GM19043 (cell line): ENCODE measurements around the gene ZNRF1.

Experiments used
- ATAC-seq: cut with Tn5 transposase; IDR thresholded peaks from one replicate; pipeline ENCODE4 v1.9.1; 2021; ENCODE audit warnings: low read depth; ENCODE audit not compliant: unreplicated experiment

Gene ZNRF1

DNA sequence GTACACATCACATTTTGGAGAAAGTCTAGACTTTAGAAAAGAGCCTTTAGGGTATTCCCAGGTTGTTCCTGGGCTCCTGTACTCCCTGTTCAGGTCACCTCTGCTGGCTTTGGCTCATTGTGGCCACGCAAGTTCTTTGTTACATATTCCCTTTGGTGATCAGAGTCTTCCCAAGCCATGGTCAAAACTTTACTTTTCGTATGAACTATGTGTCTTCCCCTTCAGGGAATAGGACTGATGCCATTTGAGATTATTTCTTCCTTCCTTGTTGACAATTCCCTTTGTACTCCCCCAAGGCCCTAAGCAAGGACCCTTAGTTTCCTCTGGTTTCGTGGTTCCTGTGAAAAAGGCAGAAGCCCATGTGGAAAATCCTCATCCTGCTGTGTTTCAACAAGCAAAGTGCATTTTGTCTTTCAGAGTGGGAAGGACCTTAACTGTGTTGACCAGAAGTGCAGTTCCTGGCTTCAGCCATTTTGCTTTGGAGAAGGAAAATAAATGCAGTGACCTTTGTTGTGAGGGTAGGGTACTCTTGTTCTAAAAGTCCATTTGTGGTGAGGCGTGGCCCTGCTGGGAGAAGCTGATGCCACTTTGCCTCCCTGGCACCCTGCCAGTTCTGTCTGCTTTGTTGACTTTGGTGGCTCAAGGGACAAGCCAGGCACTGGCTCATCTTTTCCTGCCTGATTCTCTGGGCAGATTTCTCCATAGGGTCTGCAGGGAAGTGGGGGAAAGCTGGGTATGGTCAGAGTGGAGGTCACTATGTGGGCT is 55.1 kb downstream of the ZNRF1 start:
- ATAC-seq = no peak

DNA sequence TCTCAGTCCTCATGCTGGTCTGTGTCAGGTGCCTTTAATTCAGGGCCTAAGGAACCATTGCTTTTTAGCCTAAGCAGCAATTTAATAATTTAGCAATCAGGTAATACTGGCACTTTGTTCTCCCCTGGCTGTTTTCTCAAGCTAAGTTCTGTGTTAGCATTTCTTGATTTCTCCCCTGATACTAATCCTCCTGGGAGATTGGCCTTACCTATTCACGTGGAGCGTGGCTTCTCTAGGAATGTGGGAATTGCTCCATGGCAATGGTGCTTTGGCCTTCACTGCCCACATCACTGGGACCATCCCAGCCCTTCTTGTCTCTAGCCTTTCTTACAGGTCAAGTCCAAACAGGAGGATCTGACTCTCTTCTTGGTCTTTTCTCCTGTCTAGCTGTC is 55.7 kb downstream of the ZNRF1 start:
- ATAC-seq = no peak

DNA sequence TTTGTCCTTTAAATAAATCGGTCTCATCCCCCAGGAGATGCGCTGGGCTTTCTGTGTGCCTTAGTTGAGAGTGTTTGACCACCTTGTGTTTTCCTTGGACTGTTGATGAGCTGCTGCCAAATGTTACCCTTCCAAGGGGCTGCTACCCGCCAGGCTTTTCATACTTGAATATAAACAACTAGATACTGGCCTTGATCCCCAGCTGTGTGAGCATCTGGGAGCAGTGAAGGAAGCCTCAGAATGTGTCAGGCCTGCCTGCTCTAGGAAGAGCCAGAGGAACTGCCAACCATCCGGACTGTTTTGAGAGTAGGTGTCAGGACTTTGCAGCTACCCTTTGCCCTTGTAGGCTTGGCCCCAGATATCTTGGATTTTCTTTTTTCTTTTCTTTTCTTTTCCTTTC is 60.0 kb downstream of the ZNRF1 start:
- no peak for ATAC-seq

DNA sequence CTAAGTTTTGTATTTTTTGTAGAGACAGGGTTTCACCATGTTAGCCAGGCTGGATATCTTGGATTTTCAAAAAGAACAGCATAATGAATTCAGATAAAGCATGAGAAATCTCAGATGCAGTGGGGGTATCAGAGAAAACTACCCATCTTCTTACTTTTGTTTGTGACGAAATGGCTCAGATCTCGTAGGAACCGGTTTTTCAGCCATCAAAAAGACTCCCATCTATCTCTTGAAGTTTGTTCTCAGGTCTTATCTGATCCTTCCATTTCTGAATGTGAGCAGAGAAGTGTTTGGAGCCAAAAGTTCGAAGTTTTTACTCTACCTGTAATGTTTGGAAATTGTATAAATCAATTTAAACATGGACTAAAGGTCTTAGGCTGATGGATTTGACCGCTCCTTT is 60.6 kb downstream of the ZNRF1 start:
- ATAC-seq = no peak

DNA sequence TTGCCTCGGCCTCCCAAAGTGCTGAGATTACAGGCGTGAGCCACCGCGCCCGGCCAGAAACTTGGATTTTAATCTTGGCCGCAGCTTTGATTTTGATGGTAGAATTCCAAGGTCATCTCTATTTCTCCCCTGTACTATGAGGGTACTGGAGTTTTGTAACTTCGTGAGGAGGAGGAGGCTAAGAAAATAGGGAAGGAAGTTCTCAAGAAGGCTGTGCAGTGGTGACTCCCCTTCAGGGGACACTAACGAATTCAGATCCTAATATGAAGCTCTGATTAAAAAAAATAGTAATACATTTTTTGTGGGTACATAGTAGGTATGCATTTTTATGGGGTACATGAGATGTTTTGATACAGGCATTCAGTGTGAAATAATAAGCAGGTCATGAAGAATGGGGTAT is 61.9 kb downstream of the ZNRF1 start:
- ATAC-seq = no peak

DNA sequence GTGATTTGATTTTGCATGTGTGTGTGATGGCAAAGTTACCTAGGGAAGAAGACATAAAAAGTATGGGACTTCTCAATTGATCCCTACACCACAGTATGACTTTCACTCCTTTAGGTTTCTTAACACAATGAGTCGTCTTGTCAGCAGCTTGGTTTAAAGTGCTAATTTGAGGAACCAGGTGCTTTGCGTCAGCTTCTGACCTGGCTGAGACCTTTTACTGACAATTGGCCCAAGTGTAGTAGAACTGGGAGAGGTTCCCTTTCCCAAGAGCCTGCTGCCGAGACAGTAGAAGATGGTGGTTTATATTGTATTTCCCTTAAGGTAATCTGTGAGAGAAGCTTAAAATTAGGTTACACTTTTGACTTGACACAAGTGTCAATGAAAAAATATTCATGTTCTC is 62.8 kb downstream of the ZNRF1 start:
- no peak for ATAC-seq

DNA sequence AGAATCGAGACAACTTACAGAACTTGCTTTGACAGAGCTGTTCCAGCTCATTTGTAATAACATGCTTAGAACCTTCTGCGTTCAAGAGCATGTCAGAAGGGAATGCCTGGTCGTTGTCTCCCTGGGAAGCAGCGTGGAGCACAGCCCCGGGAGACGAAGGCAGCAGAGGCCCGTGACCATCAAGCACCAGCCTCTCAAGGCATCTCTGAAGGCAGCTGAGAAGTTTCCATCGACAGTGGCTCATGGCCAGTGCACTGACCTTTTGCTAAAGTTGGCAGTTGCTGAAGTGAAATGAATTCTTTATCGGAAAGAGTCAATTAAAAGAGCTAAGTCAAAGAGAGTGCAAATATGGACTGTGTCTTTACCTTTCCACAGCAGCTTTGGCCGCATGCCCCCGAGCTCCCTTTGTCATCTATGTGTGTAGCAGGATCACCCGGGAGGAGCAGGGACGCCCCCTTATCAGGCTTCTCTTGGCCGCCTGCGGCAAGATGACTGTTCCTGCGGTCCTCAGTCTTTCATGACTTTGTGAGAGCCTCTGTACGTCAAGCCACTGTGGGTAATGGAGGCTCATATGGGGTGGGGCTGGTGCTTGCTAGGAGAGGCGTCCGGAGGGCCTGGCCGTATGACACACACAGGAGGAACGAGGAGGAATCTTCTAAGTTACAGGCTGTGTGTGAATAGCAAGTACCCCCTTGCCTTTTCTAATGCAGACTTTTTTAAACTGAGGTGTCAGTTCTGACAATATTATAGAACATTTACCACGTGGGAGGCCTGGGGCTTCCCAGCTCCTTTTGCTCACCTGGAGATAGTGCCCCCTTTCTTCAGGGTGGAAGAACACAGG is 63.5 kb downstream of the ZNRF1 start:
- ATAC-seq = no peak

DNA sequence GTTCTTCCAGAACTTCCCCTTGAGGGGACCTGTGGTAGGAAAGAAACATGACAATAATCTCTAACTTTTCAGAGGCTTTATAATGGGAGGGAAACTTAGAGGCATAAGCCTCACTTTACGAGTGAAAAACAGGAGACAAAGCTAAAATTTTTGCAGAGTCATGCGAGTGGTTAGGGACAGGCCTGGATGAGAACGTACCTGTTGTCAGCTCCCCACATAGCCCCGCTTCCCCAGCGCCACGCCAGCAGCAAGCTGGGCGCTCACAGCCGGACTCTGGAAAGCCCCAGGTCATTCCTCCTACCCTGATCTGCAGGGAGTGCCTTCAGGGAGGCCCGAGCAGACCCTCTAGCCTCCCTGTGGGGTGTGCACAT is 64.1 kb downstream of the ZNRF1 start:
- no peak for ATAC-seq

DNA sequence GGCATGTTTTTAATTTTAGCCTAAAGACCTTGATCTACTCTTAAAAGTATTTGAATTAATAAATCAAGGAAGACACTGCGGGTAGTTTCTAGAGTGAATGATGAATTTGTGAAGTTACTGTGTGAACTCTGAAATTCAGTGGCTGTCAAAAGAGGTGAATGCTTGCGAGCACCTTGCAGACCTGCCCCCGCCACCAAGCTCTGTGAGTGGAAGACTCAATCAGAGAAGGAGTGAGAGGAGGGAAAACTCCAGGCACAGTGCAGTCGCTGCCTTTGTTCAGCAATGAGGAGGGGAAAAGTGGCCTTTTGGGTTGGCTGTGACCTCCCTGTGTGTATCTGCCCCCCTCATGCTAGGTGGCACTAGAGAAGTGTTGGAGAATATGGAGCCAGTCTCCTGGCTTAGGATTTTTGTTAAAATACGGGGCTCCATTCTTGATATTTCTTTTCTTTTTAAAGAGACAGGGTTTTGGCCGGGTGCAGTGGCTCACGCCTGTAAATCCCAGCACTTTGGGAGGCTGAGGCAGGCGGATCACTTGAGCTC is 64.8 kb downstream of the ZNRF1 start:
- ATAC-seq = no peak

DNA sequence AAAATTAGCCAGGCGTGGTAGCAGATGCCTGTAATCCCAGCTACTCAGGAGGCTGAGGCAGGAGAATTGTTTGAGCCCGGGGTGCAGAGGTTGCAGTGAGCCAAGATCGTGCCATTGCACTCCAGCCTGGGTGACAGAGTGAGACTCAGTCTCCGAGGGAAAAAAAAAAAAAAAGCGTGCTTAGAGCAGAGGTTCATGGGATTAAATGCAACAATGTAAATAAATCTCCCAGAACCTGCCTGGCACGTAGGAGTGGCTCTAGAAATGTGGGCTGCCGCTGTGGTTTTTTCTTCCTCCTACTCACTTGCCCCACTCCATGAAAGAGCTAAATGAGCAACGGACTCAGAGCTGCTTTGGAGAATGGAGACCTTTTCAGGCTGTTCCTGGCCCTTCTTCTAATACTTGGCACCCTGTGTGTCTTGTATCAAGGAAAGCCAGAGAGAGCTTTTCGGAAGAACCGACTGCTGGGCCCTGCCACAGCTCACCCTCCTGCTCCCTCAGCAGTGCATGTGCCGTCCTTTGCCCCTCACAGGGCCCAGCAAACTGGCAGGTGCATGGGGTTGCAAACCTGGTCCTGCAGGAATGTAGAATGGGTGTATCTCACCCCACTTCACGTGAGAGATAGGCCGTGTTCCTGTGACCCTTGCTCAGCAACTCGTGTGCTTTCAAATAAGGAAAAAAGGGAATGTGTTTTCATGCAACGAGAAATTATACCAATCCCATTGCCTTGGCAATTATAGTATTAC is 65.8 kb downstream of the ZNRF1 start:
- ATAC-seq = no peak

DNA sequence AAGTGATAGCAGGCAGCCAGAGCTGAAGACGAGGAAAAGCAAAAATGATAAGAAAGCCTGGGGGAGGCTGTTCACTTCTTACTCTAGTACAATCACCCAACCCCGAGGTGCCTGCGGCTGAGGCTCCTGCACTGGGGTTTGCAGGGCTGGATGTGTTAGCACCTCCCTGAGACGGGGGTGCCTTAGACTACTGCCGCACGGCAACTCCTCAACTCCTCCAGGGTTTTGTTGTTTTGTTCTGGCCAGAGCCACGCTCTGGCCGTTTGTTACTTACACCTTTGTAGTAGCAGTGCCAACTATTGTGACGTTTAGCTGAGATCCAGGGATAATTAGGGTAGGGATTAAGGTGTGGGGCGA is 66.3 kb downstream of the ZNRF1 start:
- no peak for ATAC-seq

DNA sequence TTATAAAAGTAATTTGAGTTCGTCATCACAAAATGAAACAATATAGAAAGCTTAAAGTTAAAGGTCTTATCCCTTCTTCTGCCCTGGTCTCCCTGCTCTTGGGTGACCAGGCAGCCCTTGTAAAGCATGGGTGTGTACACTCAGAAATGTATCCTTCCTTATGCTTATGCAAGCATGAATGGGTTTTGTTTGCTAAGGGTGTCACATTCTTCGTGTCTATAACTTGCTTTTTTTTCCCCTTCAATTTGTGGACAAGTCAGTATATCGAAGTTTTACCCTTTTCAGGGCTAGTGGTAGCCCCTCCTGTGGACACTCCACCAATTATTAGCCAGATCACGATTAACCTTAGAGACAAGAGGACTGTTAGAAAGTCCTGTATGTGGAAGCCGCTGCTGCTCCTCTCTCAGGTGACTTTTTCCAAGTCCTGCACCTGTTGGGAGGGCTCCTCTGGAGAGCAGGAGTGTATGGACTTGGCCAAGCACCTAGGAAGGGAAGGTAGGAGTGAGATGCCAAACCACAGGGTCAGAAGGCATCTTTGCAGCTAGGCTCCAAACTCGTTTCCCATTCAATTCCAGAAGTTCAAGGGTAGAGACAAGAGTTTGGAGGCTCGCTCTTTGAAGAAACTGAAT is 66.8 kb downstream of the ZNRF1 start:
- no peak for ATAC-seq

DNA sequence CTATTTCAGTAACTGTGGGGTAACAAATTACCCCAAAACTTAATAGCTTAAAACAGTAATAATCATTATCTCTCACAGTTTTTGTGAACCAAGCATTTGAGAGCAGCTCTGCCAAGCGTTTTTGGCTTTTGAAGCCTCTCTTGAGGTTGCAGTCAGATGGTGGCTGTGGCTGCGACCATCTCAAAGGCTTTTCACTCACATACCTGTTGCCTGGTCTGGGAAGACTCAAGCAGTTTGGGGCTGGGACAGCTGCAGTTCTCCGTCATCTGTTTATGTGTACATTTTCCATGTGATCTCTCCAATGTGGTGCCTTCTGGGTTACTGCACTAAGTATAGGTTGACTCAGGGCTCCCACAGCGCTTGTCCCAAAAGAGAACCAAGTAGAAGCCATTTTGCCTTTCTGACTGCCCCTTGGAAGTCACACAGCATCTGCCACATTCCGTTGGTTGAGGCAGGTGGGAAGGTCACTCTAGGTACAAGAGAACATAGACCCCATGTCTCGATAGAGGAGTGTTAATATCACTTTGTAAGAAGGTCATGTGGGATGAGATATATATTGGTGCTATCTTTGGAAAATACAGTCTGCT is 68.1 kb downstream of the ZNRF1 start:
- ATAC-seq = no peak

DNA sequence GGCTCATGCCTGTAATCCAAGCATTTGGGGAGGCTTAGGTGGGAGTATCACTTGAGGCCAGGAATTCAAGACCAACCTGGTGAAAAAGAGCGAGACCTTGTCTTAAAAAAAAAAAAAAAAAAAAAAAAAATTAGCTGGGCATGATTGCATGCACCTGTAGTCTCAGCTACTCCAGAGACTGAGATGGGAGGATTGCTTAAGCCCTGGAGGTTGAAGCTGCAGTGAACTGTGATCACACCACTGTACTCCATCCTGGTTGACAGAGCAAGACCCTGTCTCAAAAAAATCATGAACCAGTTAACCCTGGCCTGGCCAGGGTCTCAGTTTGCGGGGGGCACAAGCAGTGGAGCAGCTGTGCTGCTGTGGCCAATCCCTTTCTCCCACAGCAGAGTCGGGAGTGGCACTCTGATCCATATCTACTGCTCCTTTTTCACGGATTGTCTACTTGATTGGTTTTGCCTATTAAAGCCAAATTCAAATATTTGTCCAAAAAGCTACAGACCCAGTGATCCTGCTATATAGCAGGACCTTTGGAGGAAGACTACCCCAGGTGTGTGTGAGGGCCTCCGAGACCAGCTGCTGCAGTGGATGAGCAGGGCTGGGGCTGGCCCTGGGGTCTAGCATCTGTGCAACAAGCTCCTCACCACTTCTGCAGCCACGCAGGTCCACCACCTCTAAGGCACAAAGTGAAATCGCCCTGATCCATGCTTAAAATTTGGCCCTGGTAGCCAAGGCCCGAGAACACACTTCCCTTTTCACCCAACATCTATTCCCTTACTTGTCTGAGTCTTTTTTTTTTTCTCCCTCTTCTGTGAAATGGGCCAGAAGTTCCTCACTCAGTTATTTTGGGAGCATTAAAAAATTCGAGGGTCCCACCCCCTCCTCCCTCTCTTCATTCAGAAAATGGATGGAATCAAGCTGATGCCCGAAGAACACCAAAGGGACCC is 69.5 kb downstream of the ZNRF1 start:
- no peak for ATAC-seq

DNA sequence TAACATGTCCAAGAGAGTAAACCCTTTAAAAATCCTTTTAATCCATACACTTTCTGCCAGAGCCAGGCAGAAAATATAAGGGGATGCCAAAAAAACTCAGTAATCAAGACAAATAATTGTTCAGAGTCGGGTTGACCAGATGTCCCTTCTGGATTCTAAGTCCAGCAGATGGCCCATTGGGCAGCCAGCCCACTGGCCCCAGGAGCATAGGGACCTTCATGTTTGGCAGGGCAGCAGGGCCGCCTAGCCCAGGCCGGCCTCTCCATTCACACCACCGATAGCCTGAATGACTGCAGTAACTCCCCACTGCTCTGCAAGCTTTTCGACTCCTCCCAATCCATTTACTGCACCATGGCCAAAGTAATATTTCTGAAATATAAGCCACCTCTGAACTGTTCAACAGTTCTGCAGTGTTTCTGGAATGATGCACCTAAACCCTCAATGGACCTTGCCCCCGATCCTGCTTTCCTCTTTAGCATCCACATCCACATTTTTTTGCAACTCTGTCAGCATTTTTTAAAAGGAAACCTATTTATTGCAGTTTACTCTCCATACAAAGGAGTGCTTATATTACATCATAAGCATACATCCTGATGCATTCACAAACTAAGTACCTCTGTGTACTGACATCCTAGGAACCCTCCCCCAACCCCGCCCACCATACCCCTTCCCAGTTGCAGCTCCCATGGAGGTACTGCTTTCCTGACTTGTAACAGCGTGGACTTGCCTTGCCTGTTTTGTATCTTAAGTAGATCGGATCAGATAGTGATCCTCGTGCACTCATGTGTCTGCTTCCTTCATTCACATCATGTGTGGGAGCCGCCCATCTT is 71.4 kb downstream of the ZNRF1 start:
- ATAC-seq = no peak

DNA sequence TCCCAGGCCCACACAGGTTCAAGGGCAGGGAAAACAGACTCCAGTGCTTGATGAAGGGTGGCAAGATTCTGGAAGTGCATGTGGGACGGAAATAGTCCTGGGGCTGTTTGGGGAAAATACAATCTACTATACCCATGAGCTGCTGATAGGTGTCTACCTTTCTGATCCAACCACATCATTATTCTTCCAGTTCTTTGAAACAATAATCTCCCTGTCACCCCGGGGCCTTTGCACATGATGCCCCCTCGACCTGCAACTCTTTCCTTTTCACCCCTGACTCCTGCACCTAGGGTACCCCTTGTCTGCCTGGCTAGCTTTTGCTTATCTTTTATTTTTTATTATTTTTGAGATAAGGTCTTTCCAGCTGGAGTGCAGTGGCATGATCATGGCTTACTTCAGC is 72.8 kb downstream of the ZNRF1 start:
- ATAC-seq = no peak

DNA sequence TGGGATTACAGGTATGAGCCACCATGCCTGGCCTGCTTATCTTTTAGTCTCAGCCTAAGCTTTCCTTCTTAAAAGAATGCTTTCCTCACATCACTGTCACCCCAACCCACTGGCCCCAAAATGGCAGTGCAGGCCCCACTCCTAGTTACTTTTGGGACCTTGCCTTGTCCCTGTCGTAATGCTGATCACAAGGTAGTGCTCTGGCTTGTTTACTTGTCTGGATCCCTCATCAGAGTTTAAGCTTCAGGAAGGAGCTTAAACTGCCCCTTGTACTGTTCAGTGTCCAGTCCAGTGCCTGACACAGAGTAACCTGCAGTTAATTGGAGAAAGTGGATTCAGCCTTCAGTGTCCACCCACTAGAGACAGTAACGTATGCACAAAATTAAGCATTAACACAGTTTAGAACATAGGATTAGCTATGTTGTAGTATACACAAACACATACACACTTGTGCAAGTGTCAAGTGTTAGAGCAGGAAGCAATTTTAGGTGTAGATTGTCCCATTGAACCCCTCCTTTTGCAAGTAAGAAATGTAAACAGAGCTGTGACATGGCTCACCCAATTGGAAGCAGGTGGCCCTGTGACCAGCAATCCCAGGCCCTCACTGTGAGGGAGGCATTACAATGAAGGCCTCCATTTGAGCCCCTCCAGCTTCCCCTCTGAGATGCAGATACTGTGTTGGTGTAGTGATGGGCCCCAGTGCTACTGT is 73.6 kb downstream of the ZNRF1 start:
- ATAC-seq = no peak
